ENCODE data around the gene MAP3K7.

DNA sequence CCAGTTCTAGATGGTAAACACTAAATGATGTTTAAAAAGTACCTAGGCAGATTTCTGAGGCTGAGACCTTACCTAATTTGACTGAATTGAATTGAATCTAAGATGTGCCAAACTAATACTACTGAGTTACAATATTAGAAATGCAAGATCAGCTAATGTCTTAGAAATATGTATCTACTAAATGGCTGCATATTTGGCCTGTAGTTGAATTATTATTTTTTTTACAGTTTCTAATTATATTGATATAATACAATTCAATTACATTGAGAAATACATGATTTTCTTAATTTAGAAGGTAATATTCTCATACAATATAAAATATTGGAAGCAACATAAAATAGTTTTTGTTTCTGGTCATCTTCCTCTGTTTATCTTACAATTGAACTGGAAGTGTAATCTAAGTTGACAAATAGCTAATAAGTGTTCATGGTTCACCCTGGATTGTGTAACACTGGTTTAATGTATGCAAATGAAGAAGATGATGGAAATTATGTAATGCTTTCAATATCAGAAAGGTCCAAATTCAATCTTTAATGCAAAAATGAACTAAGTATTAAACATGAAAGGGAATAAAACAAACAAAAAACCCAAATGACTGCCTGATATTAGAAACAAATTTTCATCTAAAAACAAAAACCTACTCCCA, 2.9 kb downstream of the MAP3K7 start:
- TF ChIP-seq, protein P1, sequence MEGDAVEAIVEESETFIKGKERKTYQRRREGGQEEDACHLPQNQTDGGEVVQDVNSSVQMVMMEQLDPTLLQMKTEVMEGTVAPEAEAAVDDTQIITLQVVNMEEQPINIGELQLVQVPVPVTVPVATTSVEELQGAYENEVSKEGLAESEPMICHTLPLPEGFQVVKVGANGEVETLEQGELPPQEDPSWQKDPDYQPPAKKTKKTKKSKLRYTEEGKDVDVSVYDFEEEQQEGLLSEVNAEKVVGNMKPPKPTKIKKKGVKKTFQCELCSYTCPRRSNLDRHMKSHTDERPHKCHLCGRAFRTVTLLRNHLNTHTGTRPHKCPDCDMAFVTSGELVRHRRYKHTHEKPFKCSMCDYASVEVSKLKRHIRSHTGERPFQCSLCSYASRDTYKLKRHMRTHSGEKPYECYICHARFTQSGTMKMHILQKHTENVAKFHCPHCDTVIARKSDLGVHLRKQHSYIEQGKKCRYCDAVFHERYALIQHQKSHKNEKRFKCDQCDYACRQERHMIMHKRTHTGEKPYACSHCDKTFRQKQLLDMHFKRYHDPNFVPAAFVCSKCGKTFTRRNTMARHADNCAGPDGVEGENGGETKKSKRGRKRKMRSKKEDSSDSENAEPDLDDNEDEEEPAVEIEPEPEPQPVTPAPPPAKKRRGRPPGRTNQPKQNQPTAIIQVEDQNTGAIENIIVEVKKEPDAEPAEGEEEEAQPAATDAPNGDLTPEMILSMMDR (conservative IDR thresholded peaks at IDR 0.05; ENCODE audit: low read depth, low read length) = no peak
- no peak for TF ChIP-seq POLR2A (IDR thresholded peaks at IDR 0.05; ENCODE audit: low read depth, low read length)
- TF ChIP-seq, protein P2, sequence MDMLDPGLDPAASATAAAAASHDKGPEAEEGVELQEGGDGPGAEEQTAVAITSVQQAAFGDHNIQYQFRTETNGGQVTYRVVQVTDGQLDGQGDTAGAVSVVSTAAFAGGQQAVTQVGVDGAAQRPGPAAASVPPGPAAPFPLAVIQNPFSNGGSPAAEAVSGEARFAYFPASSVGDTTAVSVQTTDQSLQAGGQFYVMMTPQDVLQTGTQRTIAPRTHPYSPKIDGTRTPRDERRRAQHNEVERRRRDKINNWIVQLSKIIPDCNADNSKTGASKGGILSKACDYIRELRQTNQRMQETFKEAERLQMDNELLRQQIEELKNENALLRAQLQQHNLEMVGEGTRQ (IDR thresholded peaks at IDR 0.05; ENCODE audit: low read depth, low read length) = no peak
- no peak for TF ChIP-seq SMC3 (IDR thresholded peaks at IDR 0.05; ENCODE audit: low read depth, low read length)
